GM18907 (cell line): ENCODE results near the gene SUSD5.
A peak's percentile ranks its signal among the peaks of the same experiment; 100 is the strongest.
"Not testable (repeated sequence)": the region's sequence is repeated elsewhere in the genome, so short reads cannot be mapped to it uniquely, and the experiment has no call there.

ENCODE experiments used
- ATAC-seq: cut with Tn5 transposase; IDR thresholded peaks from one replicate; pipeline ENCODE4 v1.9.1; 2021; ENCODE audit warnings: mild to moderate bottlenecking, moderate library complexity; ENCODE audit not compliant: unreplicated experiment

SUSD5 gene

GRCh38 chr3:33117461-33117860 is 101.1 kb downstream of the SUSD5 start:
- no peak for ATAC-seq

GRCh38 chr3:33115024-33115768 is 103.4 kb downstream of the SUSD5 start:
- ATAC-seq = no peak

- ATAC-seq = no peak
These were observed 104.0 kb downstream of the SUSD5 start for GRCh38 chr3:33114622-33115023.

- ATAC-seq = peak; percentile 87
These were observed 104.6 kb downstream of the SUSD5 start, which contains the start of gene CRTAP for GRCh38 chr3:33113772-33114621. CRTAP (plus strand) TSS chr3:33114014; CDS start chr3:33114078, 64 bp downstream.

GRCh38 chr3:33111581-33111980 is 107.0 kb downstream of the SUSD5 start:
- peak; percentile 39 for ATAC-seq

- ATAC-seq = not testable (repeated sequence)
These were observed 111.8 kb downstream of the SUSD5 start for GRCh38 chr3:33106854-33107253.

- ATAC-seq = no peak
These were observed 113.2 kb downstream of the SUSD5 start for GRCh38 chr3:33105341-33105948.

GRCh38 chr3:33104803-33105202 is 113.8 kb downstream of the SUSD5 start:
- ATAC-seq = no peak

GRCh38 chr3:33103480-33103879 is 115.1 kb downstream of the SUSD5 start:
- ATAC-seq = no peak

- ATAC-seq = no peak
These were observed 115.6 kb downstream of the SUSD5 start for GRCh38 chr3:33103034-33103433.

GRCh38 chr3:33100229-33100628 is 118.4 kb downstream of the SUSD5 start:
- no peak for ATAC-seq
